NCI-H2081 (cell line): ENCODE results near the gene MYO9A.

Experiments used
- DNase-seq, 2 experiments: peaks; one replicate each; lab custom pipeline; 2025; lab: John Stamatoyannopoulos, UW

Gene MYO9A

GRCh38 chr15:71853543-71853942 lies 264.4 kb downstream of the MYO9A start:
- DNase-seq, result no peak

- no peak for DNase-seq
These were observed 273.0 kb downstream of the MYO9A start for GRCh38 chr15:71844916-71845315.

GRCh38 chr15:71841563-71841962 lies 276.4 kb downstream of the MYO9A start:
- DNase-seq, result no peak

- DNase-seq, result no peak
These were observed 287.0 kb downstream of the MYO9A start for GRCh38 chr15:71830981-71831380.

GRCh38 chr15:71826196-71826595 lies 291.8 kb downstream of the MYO9A start:
- DNase-seq, result no peak

- DNase-seq, result no peak
These were observed 292.8 kb downstream of the MYO9A start for GRCh38 chr15:71825021-71825730.

- no peak for DNase-seq
These were observed 294.1 kb downstream of the MYO9A start for GRCh38 chr15:71823801-71824200.

GRCh38 chr15:71822890-71823630 lies 294.9 kb downstream of the MYO9A start:
- no peak for DNase-seq

GRCh38 chr15:71821547-71822129 lies 296.3 kb downstream of the MYO9A start:
- no peak for DNase-seq

- DNase-seq, result no peak
These were observed 297.8 kb downstream of the MYO9A start for GRCh38 chr15:71820127-71820526.

- no peak for DNase-seq
These were observed 300.6 kb downstream of the MYO9A start for GRCh38 chr15:71817351-71817750.

- DNase-seq, result no peak
These were observed 302.6 kb downstream of the MYO9A start for GRCh38 chr15:71815301-71815700.

- no peak for DNase-seq
These were observed 304.1 kb downstream of the MYO9A start for GRCh38 chr15:71813723-71814470.

GRCh38 chr15:71812966-71813722 lies 304.8 kb downstream of the MYO9A start:
- no peak for DNase-seq

- no peak for DNase-seq
These were observed 305.9 kb downstream of the MYO9A start for GRCh38 chr15:71811752-71812735.

- no peak for DNase-seq
These were observed 306.8 kb downstream of the MYO9A start for GRCh38 chr15:71811036-71811736.

- no peak for DNase-seq
These were observed 307.5 kb downstream of the MYO9A start, which contains the start of gene NR2E3 for GRCh38 chr15:71810256-71811035. Gene NR2E3, plus strand, starts transcription at chr15:71810554. Its CDS starts 190 bp downstream, at chr15:71810744.

GRCh38 chr15:71809346-71809745 lies 308.6 kb downstream of the MYO9A start:
- DNase-seq, result no peak
